OCI-LY7 (cell line): ENCODE measurements around the gene PRKG1. TPM values are rescaled to one million over a fixed set of nuclear protein-coding genes. Genes with fewer than 3 reads are reported as not detected.

Experiments used
- BruUV-seq: library from RNA; stranded (reverse); fragments of 400-500 nt; replicated peaks from 2 replicates; lab custom pipeline; 2021; lab: Mats Ljungman, UMichigan
- CTCF ChIA-PET: fragments of 300-600 bp; sonication (Branson Sonifier 250); formaldehyde crosslinking; loops from one replicate; lab custom pipeline; 2022; ENCODE audit warnings: antibody characterized with exemption; ENCODE audit not compliant: unreplicated experiment; lab: Charles Lee
- POLR2A ChIA-PET: fragments of 300-600 bp; sonication (Branson Sonifier 250); formaldehyde crosslinking; loops from one replicate; lab custom pipeline; 2022; ENCODE audit warnings: antibody characterized with exemption; lab: Charles Lee
- DNase-seq: peaks from one replicate; pipeline ENCODE4 v3.0.0-alpha.2; 2015; ENCODE audit warnings: low spot score
- H2AFZ ChIP-seq: fragments of 200-600 bp; sonication (generic), shearing (Covaris generic); 2 replicates; pipeline ENCODE4 v1.6.1; 2014; ENCODE audit warnings: mild to moderate bottlenecking, antibody characterized with exemption, low read length, moderate library complexity
- H3K27ac ChIP-seq: fragments of 200-600 bp; sonication (generic); 2 replicates; pipeline ENCODE4 v1.5.1; 2014; ENCODE audit warnings: mixed run types, low read depth, mild to moderate bottlenecking, moderate library complexity, low read length, inconsistent platforms; ENCODE audit not compliant: poor library complexity, severe bottlenecking
- H3K36me3 ChIP-seq: fragments of 200-600 bp; sonication (generic); 2 replicates; pipeline ENCODE4 v1.6.1; 2014; ENCODE audit warnings: mild to moderate bottlenecking, antibody characterized with exemption, low read length, moderate library complexity, mixed read lengths; ENCODE audit not compliant: insufficient read depth
- H3K4me1 ChIP-seq: fragments of 200-600 bp; sonication (generic); 2 replicates; pipeline ENCODE4 v1.5.1; 2014; ENCODE audit warnings: mild to moderate bottlenecking, low read length; ENCODE audit not compliant: insufficient read depth, poor library complexity, severe bottlenecking
- H3K4me2 ChIP-seq: fragments of 200-600 bp; sonication (generic); 2 replicates; pipeline ENCODE4 v1.6.1; 2014; ENCODE audit warnings: mild to moderate bottlenecking, low read length
- H3K4me3 ChIP-seq: fragments of 200-600 bp; sonication (generic); 2 replicates; pipeline ENCODE4 v1.5.1; 2014; ENCODE audit warnings: mild to moderate bottlenecking, low read depth, low read length; ENCODE audit not compliant: poor library complexity, severe bottlenecking
- H3K79me2 ChIP-seq: fragments of 200-600 bp; sonication (generic); 2 replicates; pipeline ENCODE4 v1.6.1; 2016; ENCODE audit warnings: low read depth, mild to moderate bottlenecking, low read length, moderate library complexity, mixed read lengths; ENCODE audit not compliant: insufficient read depth
- H3K9me2 ChIP-seq: fragments of 200-600 bp; sonication (generic); 2 replicates; pipeline ENCODE4 v1.6.1; 2016; ENCODE audit warnings: mild to moderate bottlenecking, low read length, mixed read lengths; ENCODE audit not compliant: insufficient read depth
- H3K9me3 ChIP-seq: fragments of 200-600 bp; sonication (generic); 2 replicates; pipeline ENCODE4 v1.6.1; 2014; ENCODE audit warnings: mild to moderate bottlenecking, mixed run types, low read length, mixed read lengths
- H4K20me1 ChIP-seq: fragments of 200-600 bp; sonication (generic); 2 replicates; pipeline ENCODE4 v1.6.1; 2014; ENCODE audit warnings: mild to moderate bottlenecking, antibody characterized with exemption, low read length, moderate library complexity, mixed read lengths; ENCODE audit not compliant: insufficient read depth
- EZH2phosphoT487 ChIP-seq: fragments of 200-600 bp; sonication (generic); IDR thresholded peaks from 2 replicates; pipeline ENCODE4 v1.6.1; 2018; ENCODE audit warnings: low read depth, borderline replicate concordance, mild to moderate bottlenecking, mixed run types, antibody characterized with exemption, low read length, moderate library complexity, mixed read lengths
- intact Hi-C: fragments of 100-400 bp; cut with micrococcal nuclease; formaldehyde crosslinking; loops from one replicate; pipeline ENCODE4 v1.10.0; 2022; ENCODE audit not compliant: unreplicated experiment
- total RNA-seq, 2 experiments: library from RNA; depleted of rRNA in 1 of 2; stranded (reverse); fragments of >200 nt in 1 of 2; shearing (Covaris generic) in 1 of 2; gene quantifications; 2 replicates each; pipeline ENCODE4 v1.2.3, GENCODE V29; 2014 to 2022
- TF ChIP-seq, protein P1 (sequence below): fragments of 200-600 bp; sonication (generic); conservative IDR thresholded peaks from 2 replicates; pipeline ENCODE4 v1.5.1; 2014; ENCODE audit warnings: mild to moderate bottlenecking, antibody characterized with exemption, low read length, moderate library complexity, mixed read lengths

Gene PRKG1
- total RNA-seq, 2 experiments from 2014 or later = not detected

DNA sequence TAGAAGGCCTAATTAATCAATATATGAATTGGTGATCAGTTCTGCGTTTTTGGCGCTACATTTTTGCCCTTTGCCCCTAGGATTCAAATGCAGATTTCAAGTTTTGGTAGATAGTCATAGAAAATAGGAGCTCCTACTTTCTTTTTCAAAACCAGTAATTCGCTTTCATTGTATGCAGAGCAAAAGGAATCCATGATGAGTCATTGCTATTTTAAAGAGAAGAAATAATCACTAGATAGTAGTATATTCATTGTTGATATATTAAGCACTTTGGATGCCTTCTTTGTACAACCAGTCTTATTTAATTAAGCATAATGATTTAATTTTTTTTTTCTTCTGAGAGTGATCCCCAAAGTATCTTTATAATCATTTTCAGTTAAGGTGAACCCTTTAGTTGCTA is 574.8 kb downstream of the PRKG1 start:
- H4K20me1 ChIP-seq = no peaks in the 10 kb centered on the region
- H3K4me1 ChIP-seq = no peaks in the 10 kb centered on the region
- no peak overlapping the region for H3K27ac ChIP-seq
- H3K4me2 ChIP-seq = no peak overlapping the region
- no peaks in the 10 kb centered on the region for H3K9me2 ChIP-seq
- H3K36me3 ChIP-seq = no peaks in the 10 kb centered on the region
- no peaks in the 10 kb centered on the region for H3K9me3 ChIP-seq
- BruUV-seq = no TSS peak
- intact Hi-C loops = no loop called here
- TF ChIP-seq, protein P1, sequence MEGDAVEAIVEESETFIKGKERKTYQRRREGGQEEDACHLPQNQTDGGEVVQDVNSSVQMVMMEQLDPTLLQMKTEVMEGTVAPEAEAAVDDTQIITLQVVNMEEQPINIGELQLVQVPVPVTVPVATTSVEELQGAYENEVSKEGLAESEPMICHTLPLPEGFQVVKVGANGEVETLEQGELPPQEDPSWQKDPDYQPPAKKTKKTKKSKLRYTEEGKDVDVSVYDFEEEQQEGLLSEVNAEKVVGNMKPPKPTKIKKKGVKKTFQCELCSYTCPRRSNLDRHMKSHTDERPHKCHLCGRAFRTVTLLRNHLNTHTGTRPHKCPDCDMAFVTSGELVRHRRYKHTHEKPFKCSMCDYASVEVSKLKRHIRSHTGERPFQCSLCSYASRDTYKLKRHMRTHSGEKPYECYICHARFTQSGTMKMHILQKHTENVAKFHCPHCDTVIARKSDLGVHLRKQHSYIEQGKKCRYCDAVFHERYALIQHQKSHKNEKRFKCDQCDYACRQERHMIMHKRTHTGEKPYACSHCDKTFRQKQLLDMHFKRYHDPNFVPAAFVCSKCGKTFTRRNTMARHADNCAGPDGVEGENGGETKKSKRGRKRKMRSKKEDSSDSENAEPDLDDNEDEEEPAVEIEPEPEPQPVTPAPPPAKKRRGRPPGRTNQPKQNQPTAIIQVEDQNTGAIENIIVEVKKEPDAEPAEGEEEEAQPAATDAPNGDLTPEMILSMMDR = no peak
- no peak for TF ChIP-seq EZH2phosphoT487
- CTCF ChIA-PET = interaction anchor here (0.6 kb wide), 1 partner anchor 44 kb away, joined by 3 read pairs; no protein-coding TSS in a partner anchor
- DNase-seq = no peak
- H3K79me2 ChIP-seq = no peaks in the 10 kb centered on the region
- no peak overlapping the region for H2AFZ ChIP-seq
- H3K4me3 ChIP-seq = no peak overlapping the region
- POLR2A ChIA-PET = no interaction called here

DNA sequence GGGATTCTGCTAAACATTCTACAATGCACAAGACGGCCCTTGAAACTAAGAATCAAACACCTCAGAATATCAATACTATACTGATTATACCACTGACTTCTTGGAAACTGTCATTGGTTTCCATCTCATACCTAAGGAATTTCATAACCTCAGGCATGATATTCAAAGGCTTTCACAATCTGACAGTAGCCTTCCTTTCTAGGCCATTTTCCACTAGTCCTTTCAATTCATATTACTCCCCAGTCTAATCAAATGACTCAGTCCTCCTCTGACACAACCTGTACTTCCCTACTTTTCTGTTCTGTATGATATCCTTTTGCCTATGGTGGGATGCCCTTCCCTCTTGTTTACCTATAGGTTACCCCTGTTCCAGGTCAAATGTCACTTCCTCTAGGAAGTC is 576.8 kb downstream of the PRKG1 start:
- intact Hi-C loops = loop anchor here (10.0 kb wide), 2 partner anchors 56 to 516 kb away; no protein-coding TSS in a partner anchor
- TF ChIP-seq, protein P1 = no peak
- no peak for TF ChIP-seq EZH2phosphoT487
- no peak for DNase-seq
- Histone ChIP-seq H3K27ac (no peak overlapping the region), H3K4me3 (no peak overlapping the region), H3K9me3 (no peaks in the 10 kb centered on the region), H2AFZ (no peak overlapping the region), H3K36me3 (no peaks in the 10 kb centered on the region), H4K20me1 (no peaks in the 10 kb centered on the region), H3K4me1 (no peaks in the 10 kb centered on the region), H3K4me2 (no peak overlapping the region), H3K9me2 (no peaks in the 10 kb centered on the region), H3K79me2 (no peaks in the 10 kb centered on the region)
- POLR2A ChIA-PET = interaction anchor here (0.6 kb wide), 1 partner anchor 49 kb away, joined by 3 read pairs; no protein-coding TSS in a partner anchor
- CTCF ChIA-PET = no interaction called here
- no TSS peak for BruUV-seq

DNA sequence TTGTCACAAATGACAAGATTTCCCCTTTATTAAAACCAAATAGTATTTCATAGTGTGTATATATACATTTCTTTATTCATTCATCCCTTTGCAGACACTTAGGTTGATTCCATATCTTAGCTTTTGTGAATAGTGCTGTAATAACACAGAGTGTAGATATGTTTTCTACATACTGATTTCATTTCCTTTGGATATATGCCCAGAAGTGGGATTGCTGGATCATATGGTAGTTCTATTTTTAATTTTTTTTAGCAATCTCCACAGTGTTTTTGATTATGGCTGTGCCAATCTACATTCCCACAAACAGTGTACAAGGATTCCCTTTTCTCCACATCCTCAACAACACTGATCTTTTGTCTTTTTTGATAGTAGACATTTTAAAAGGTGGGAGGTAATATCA is 578.7 kb downstream of the PRKG1 start:
- no peaks in the 10 kb centered on the region for H3K4me1 ChIP-seq
- no peaks in the 10 kb centered on the region for H4K20me1 ChIP-seq
- ChIA-PET CTCF (no interaction called here), POLR2A (no interaction called here)
- no peak overlapping the region for H3K4me3 ChIP-seq
- no TSS peak for BruUV-seq
- no peaks in the 10 kb centered on the region for H3K9me3 ChIP-seq
- H3K27ac ChIP-seq = no peak overlapping the region
- H3K36me3 ChIP-seq = no peaks in the 10 kb centered on the region
- no peaks in the 10 kb centered on the region for H3K9me2 ChIP-seq
- no peak for DNase-seq
- no peak overlapping the region for H2AFZ ChIP-seq
- H3K4me2 ChIP-seq = no peak overlapping the region
- intact Hi-C loops = loop anchor here (10.0 kb wide), 2 partner anchors 58 to 518 kb away; no protein-coding TSS in a partner anchor
- TF ChIP-seq, protein P1 = no peak
- TF ChIP-seq EZH2phosphoT487 = no peak
- no peaks in the 10 kb centered on the region for H3K79me2 ChIP-seq
